ENCODE measurements around the gene ROMO1.

DNA sequence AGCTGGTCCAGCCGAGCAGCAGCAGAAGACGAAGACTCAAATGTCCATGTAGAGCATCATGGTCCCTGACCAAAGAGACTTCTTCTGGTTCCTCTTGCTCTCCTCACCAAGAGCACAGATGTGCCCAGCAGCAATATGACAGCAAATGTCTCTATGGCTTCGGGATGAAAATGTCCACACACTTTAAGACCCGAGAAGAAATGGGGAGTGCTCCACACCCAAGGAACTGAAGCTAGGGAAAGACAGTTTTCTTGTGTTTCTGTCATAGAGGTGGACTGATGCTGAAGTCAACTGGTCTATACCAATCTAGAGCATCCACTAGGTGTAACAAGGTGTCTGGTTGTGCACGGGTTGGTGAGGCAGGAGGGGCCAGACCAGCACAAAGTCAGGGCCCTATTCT, 30.0 kb upstream of the ROMO1 start:
- no peak for TF ChIP-seq POLR2A (IDR thresholded peaks at IDR 0.05)
- TF ChIP-seq, protein P1, sequence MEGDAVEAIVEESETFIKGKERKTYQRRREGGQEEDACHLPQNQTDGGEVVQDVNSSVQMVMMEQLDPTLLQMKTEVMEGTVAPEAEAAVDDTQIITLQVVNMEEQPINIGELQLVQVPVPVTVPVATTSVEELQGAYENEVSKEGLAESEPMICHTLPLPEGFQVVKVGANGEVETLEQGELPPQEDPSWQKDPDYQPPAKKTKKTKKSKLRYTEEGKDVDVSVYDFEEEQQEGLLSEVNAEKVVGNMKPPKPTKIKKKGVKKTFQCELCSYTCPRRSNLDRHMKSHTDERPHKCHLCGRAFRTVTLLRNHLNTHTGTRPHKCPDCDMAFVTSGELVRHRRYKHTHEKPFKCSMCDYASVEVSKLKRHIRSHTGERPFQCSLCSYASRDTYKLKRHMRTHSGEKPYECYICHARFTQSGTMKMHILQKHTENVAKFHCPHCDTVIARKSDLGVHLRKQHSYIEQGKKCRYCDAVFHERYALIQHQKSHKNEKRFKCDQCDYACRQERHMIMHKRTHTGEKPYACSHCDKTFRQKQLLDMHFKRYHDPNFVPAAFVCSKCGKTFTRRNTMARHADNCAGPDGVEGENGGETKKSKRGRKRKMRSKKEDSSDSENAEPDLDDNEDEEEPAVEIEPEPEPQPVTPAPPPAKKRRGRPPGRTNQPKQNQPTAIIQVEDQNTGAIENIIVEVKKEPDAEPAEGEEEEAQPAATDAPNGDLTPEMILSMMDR (IDR thresholded peaks at IDR 0.05): no peak
